GM19463 (cell line): Measurements from ENCODE around the gene SPTBN4.
A peak's percentile ranks its signal among the peaks of the same experiment; 100 is the strongest.
"Not testable (repeated sequence)": the region's sequence is repeated elsewhere in the genome, so short reads cannot be mapped to it uniquely, and the experiment has no call there.

Experiments
- ATAC-seq: cut with Tn5 transposase; IDR thresholded peaks from one replicate; pipeline ENCODE4 v1.9.1; 2021; ENCODE audit warnings: mild to moderate bottlenecking, moderate library complexity; ENCODE audit not compliant: unreplicated experiment

SPTBN4 gene

GRCh38 chr19:40464059-40465024 is 2.5 kb upstream of the SPTBN4 start:
- ATAC-seq, result no peak

GRCh38 chr19:40465025-40465556 is 1.7 kb upstream of the SPTBN4 start:
- no peak for ATAC-seq

GRCh38 chr19:40465557-40466218 is 1.1 kb upstream of the SPTBN4 start, which contains the start of gene BLVRB:
TSS of gene BLVRB (minus strand) at chr19:40465745. CDS start at chr19:40465688, 57 bp downstream.
- ATAC-seq, result peak; percentile 84

GRCh38 chr19:40466219-40466984 is 399 bp upstream of the SPTBN4 start:
- peak; percentile 18 for ATAC-seq

GRCh38 chr19:40469011-40469410 is 2.2 kb downstream of the SPTBN4 start:
- ATAC-seq, result no peak

GRCh38 chr19:40471111-40471510 is 4.3 kb downstream of the SPTBN4 start:
- no peak for ATAC-seq

- ATAC-seq, result no peak
Observed at GRCh38 chr19:40472516-40472915, 5.7 kb downstream of the SPTBN4 start.

- ATAC-seq, result no peak
Observed at GRCh38 chr19:40474737-40475136, 7.9 kb downstream of the SPTBN4 start.

- not testable (repeated sequence) for ATAC-seq
Observed at GRCh38 chr19:40475878-40476644, 9.3 kb downstream of the SPTBN4 start.

GRCh38 chr19:40486017-40486416 is 19.2 kb downstream of the SPTBN4 start:
- ATAC-seq, result no peak

- no peak for ATAC-seq
Observed at GRCh38 chr19:40489882-40490230, 23.1 kb downstream of the SPTBN4 start.

- no peak for ATAC-seq
Observed at GRCh38 chr19:40492274-40492673, 25.5 kb downstream of the SPTBN4 start.

- ATAC-seq, result no peak
Observed at GRCh38 chr19:40493778-40494177, 27.0 kb downstream of the SPTBN4 start.

GRCh38 chr19:40494191-40494838 is 27.5 kb downstream of the SPTBN4 start:
- no peak for ATAC-seq

- no peak for ATAC-seq
Observed at GRCh38 chr19:40497214-40497613, 30.4 kb downstream of the SPTBN4 start.

GRCh38 chr19:40499320-40499719 is 32.5 kb downstream of the SPTBN4 start:
- ATAC-seq, result no peak

GRCh38 chr19:40500678-40501530 is 34.1 kb downstream of the SPTBN4 start:
- not testable (repeated sequence) for ATAC-seq

- ATAC-seq, result no peak
Observed at GRCh38 chr19:40501599-40501998, 34.8 kb downstream of the SPTBN4 start.

- ATAC-seq, result no peak
Observed at GRCh38 chr19:40502081-40502480, 35.3 kb downstream of the SPTBN4 start.
